Activated naive CD8-positive, alpha-beta T cell treated with anti-CD3 and anti-CD28 coated beads, Interleukin-2, amount 10 ng/mL, durations not matched to agents 7 days and 5 days (primary cell): ENCODE results near the gene LYRM1. TPM values are rescaled to one million over a fixed set of nuclear protein-coding genes. Genes with fewer than 3 reads are reported as not detected.
"Not testable (repeated sequence)": the region's sequence is repeated elsewhere in the genome, so short reads cannot be mapped to it uniquely, and the experiment has no call there.

ENCODE experiments used
- ATAC-seq: fragments of 150-1000 bp; cut with Tn5 transposase; one replicate; pipeline ENCODE4 v1.10.0; 2021; ENCODE audit warnings: low read depth, moderate library complexity
- POLR2A ChIA-PET: fragments of 350-600 bp; sonication (Branson Sonifier 250); formaldehyde crosslinking; loops from one replicate; lab custom pipeline; 2021; ENCODE audit warnings: antibody characterized with exemption; lab: Charles Lee
- DNase-seq: peaks from one replicate; pipeline ENCODE4 v3.0.0; 2021
- H3K27ac Mint-ChIP-seq: one replicate; pipeline ENCODE4 v1.8.0; 2022; ENCODE audit warnings: mild to moderate bottlenecking, mixed read lengths
- H3K27me3 Mint-ChIP-seq: one replicate; pipeline ENCODE4 v1.8.0; 2022; ENCODE audit warnings: mild to moderate bottlenecking, moderate library complexity, mixed read lengths
- H3K36me3 Mint-ChIP-seq: one replicate; pipeline ENCODE4 v1.8.0; 2021; ENCODE audit warnings: mild to moderate bottlenecking, mixed read lengths
- H3K4me1 Mint-ChIP-seq: one replicate; pipeline ENCODE4 v1.8.0; 2021; ENCODE audit warnings: mixed read lengths
- H3K4me3 Mint-ChIP-seq: one replicate; pipeline ENCODE4 v1.8.0; 2022; ENCODE audit warnings: mild to moderate bottlenecking, moderate library complexity, mixed read lengths
- H3K9me3 Mint-ChIP-seq: one replicate; pipeline ENCODE4 v1.8.0; 2021; ENCODE audit warnings: mixed read lengths
- total RNA-seq, 2 experiments: library from RNA; stranded (reverse); gene quantifications; one replicate each; pipeline ENCODE4 v1.2.3, GENCODE V29; 2021

The LYRM1 gene
- total RNA-seq, 2 experiments from 2014 or later = 24.9 to 26.9 TPM

- ATAC-seq (no peak), DNase-seq (no peak)
- POLR2A ChIA-PET = no interaction called here
- peaks cover 5% of the 10 kb centered on the region for H3K27me3 Mint-ChIP-seq
- H3K27ac Mint-ChIP-seq = no peak overlapping the region
- no peaks in the 10 kb centered on the region for H3K4me1 Mint-ChIP-seq
- H3K4me3 Mint-ChIP-seq = no peak overlapping the region
- H3K36me3 Mint-ChIP-seq = no peaks in the 10 kb centered on the region
- no peaks in the 10 kb centered on the region for H3K9me3 Mint-ChIP-seq
Measured at GRCh38 chr16:20956319-20956718, 55.7 kb downstream of the LYRM1 start.

GRCh38 chr16:20957153-20957552, 56.6 kb downstream of the LYRM1 start:
- Mint-ChIP-seq H3K27ac (no peak overlapping the region), H3K9me3 (no peaks in the 10 kb centered on the region), H3K4me3 (no peak overlapping the region), H3K36me3 (no peaks in the 10 kb centered on the region), H3K4me1 (no peaks in the 10 kb centered on the region), H3K27me3 (peaks cover 4% of the 10 kb centered on the region)
- ATAC-seq (no peak), DNase-seq (no peak)
- POLR2A ChIA-PET = no interaction called here

- H3K4me3 Mint-ChIP-seq = no peak overlapping the region
- no peak for DNase-seq
- no peak overlapping the region for H3K27ac Mint-ChIP-seq
- no peak for ATAC-seq
- peaks cover 4% of the 10 kb centered on the region for H3K27me3 Mint-ChIP-seq
- POLR2A ChIA-PET = no interaction called here
- H3K36me3 Mint-ChIP-seq = no peaks in the 10 kb centered on the region
- no peaks in the 10 kb centered on the region for H3K9me3 Mint-ChIP-seq
- no peaks in the 10 kb centered on the region for H3K4me1 Mint-ChIP-seq
Measured at GRCh38 chr16:20960899-20961298, 60.3 kb downstream of the LYRM1 start.

GRCh38 chr16:20968765-20969164, 68.2 kb downstream of the LYRM1 start:
- no peaks in the 10 kb centered on the region for H3K4me1 Mint-ChIP-seq
- no peak overlapping the region for H3K4me3 Mint-ChIP-seq
- peaks cover 7% of the 10 kb centered on the region for H3K27me3 Mint-ChIP-seq
- POLR2A ChIA-PET = no interaction called here
- no peaks in the 10 kb centered on the region for H3K9me3 Mint-ChIP-seq
- H3K27ac Mint-ChIP-seq = no peak overlapping the region
- DNase-seq (no peak), ATAC-seq (no peak)
- no peaks in the 10 kb centered on the region for H3K36me3 Mint-ChIP-seq

GRCh38 chr16:20969386-20969785, 68.8 kb downstream of the LYRM1 start:
- H3K4me3 Mint-ChIP-seq = no peak overlapping the region
- H3K4me1 Mint-ChIP-seq = no peaks in the 10 kb centered on the region
- no peaks in the 10 kb centered on the region for H3K9me3 Mint-ChIP-seq
- H3K36me3 Mint-ChIP-seq = no peaks in the 10 kb centered on the region
- H3K27ac Mint-ChIP-seq = no peak overlapping the region
- no peak for DNase-seq
- POLR2A ChIA-PET = no interaction called here
- no peak for ATAC-seq
- H3K27me3 Mint-ChIP-seq = peaks cover 7% of the 10 kb centered on the region

- ATAC-seq (no peak), DNase-seq (no peak)
- H3K36me3 Mint-ChIP-seq = no peaks in the 10 kb centered on the region
- H3K27ac Mint-ChIP-seq = no peak overlapping the region
- H3K9me3 Mint-ChIP-seq = no peaks in the 10 kb centered on the region
- no peak overlapping the region for H3K4me3 Mint-ChIP-seq
- H3K4me1 Mint-ChIP-seq = no peaks in the 10 kb centered on the region
- POLR2A ChIA-PET = no interaction called here
- peaks cover 11% of the 10 kb centered on the region for H3K27me3 Mint-ChIP-seq
Measured at GRCh38 chr16:20971401-20971800, 70.8 kb downstream of the LYRM1 start.

- H3K4me3 Mint-ChIP-seq, POLR2A ChIA-PET, H3K27me3 Mint-ChIP-seq: not testable (repeated sequence)
Measured at GRCh38 chr16:20973201-20973600, 72.6 kb downstream of the LYRM1 start.

More at GRCh38 chr16:20973201-20973600, 72.6 kb downstream of the LYRM1 start:
- not testable (repeated sequence) for ATAC-seq, H3K36me3 Mint-ChIP-seq, DNase-seq, H3K27ac Mint-ChIP-seq, H3K9me3 Mint-ChIP-seq, H3K4me1 Mint-ChIP-seq

Other genes starting within 250 kb of the LYRM1 start
- under 1 TPM; 0.43 to 0.75 TPM for gene ACSM1, start 203.1 kb upstream of the LYRM1 start, total RNA-seq
- 10 to 100 TPM; 53.0 to 53.6 TPM for gene THUMPD1, start 159.0 kb upstream of the LYRM1 start, total RNA-seq
- gene ACSM3, start 136.8 kb upstream of the LYRM1 start, total RNA-seq = 1 to 10 TPM; 9.0 to 9.7 TPM
- gene ERI2, start 94.3 kb upstream of the LYRM1 start, total RNA-seq = 10 to 100 TPM; 14.1 to 16.6 TPM
- gene REXO5, start 94.2 kb upstream of the LYRM1 start, total RNA-seq = 10 to 100 TPM; 12.4 to 13.7 TPM
- 10 to 100 TPM; 12.0 to 13.1 TPM for gene DCUN1D3, start 413 bp upstream of the LYRM1 start, total RNA-seq